ENCODE measurements around the gene HADHB.
"Not testable (repeated sequence)": the region's sequence is repeated elsewhere in the genome, so short reads cannot be mapped to it uniquely, and the experiment has no call there.

HADHB gene

GRCh38 chr2:26298286-26298637, 53.5 kb downstream of the HADHB start:
- DNase-seq (ENCODE audit: low spot score) = no peak

DNA sequence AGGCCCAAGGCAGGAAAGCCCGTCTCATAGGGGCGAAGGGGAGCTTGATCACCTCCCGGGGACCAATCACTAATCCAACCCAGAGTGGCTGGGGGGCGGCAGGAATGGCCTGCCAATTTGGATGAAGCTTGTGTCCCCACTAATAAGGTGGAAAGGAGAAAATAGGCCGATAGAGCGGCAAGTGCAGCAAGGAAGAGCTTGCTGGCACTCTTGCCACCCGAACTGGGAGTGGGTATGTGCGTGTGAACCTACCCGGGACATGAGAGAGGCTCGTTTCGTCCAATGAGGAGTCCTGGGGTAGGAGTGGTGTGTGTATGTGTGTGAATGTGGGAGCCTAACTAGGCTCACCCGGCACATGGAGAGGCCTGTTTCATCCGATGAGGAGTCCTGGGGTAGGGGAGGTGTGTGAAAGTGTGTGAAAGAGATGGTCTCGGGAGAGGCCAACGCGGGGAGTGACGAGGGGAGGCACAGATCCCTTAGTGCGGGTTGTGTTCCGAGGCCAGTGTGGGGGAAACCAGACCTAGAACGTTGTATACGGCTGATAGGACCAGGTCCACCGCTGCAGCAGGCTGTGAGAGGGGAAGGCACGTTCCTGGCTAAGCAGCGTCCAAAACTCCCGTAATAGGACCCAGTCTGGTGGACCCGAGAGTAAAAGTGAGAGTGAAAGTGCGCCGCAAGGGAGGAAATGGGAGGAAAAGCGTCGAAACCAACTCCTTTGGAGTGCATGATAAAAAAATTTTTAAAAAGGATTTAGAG, 54.1 kb downstream of the HADHB start:
- DNase-seq (ENCODE audit: low spot score) = peak; percentile 19

- peak; percentile 25 for DNase-seq (ENCODE audit: low spot score)
Measured at GRCh38 chr2:26299471-26300101, 54.8 kb downstream of the HADHB start.

DNA sequence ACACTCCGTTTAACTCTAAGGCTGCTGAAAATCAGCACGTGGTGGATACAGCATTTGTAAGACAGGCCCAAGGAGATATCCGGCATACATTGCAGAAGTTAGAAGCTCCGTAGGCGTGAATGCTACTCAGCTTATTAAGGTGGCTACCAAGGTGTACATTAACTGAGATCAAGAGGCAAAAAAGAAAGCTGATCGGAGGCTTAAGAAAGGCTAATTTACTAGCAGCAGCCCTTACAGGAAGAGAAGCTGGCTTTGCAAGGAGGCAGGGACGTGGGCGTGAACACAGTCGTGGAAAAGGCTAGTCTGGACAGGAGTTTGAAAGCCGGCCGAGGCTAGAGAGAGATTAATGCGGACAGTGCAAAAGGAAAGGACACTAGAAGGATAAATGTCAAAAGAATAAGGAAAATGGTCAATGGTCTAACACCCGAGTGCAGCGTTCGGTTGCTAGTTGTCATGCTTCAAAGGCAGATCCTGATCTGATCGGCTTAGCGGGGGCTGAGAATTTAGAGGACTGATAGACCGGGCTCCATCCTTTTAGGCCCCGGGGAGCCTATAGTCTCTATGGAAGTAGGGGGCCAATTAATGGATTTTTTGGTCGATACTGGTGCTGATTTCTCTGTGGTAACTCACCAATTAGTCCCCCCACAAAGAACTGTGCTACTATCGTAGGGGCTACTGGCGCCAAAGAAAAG, 55.6 kb downstream of the HADHB start:
- DNase-seq (ENCODE audit: low spot score) = peak; percentile 5

GRCh38 chr2:26302846-26303245, 58.1 kb downstream of the HADHB start:
- DNase-seq (ENCODE audit: low spot score) = no peak

DNA sequence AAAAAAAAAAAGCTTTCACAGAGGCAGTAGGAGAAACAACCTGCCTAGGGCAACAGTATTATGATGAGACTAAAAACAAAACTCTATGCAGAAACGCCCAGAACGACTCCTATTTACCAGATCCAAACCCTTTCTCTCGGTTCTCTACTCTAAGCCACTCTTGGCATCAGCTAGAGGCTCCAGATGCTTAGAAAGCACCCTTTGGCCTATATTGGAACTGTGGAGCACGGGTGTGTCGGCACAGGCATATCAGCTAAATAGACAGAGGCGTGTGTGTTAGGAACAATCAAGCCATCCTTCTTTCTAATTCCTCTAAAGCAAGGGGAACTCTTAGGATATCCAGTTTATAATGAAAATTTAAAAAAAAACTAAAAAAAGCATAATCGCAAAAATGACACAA, 60.4 kb downstream of the HADHB start:
- DNase-seq (ENCODE audit: low spot score) = not testable (repeated sequence)

DNA sequence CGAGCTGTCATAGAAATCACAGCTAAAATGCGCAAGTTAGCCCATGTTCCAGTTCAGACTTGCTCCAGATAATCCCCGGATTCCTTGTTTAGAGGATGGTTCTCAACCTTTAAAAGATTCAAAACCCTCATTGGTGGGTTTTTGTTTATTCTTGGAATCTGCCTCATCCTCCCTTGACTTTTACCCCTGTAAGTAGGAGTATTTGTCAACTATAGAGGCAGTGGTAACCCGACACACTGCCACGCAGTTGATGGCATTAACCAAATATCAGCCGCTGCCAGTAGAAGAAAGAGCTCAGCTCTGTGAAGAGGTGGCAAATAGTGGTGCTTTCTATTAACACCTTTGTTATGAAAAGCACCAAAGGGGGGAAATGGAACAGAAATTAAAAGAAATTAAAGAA, 60.8 kb downstream of the HADHB start:
- no peak for DNase-seq (ENCODE audit: low spot score)

- no peak for DNase-seq (ENCODE audit: low spot score)
Measured at GRCh38 chr2:26309921-26310320, 65.2 kb downstream of the HADHB start.

DNA sequence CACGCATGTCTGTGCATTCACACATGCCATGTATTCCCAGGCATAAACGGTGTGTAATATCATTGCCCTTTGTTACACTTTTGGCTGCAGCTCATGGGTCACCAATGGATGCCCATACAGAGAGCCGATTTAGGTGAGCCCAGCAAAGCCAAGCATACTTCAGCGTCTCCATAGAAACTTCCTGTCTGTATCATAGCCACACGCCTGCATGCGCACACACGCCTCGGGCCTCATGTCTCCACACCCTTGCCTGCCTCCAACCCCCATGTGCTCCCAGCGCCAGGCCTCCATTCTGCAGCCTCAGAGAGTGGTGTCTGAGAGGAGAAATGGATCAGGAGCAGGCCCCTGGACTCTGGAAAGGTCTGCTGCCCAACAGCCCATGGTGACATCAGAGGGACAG, 67.7 kb downstream of the HADHB start:
- DNase-seq (ENCODE audit: low spot score) = no peak

DNA sequence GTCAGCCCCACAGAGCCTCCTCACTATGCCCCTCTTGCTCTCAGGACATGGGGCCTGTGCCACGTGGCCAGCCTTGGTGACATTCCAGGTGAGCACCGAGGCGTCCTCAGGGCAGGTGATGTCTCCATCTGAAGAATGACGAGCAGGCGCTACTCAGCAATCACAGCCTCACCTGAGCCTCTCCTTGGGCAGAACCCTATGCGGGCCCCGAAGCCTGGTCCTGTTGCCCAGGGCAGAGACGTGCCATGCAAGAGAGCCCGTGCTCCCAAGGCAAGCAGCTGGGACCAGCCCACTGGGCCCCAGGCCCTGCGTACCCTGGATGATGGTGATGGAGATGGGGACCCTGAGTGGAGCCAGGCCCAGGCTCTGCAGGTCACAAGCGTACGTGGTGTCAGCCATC, 68.7 kb downstream of the HADHB start:
- no peak for DNase-seq (ENCODE audit: low spot score)

GRCh38 chr2:26314243-26314642, 69.5 kb downstream of the HADHB start:
- DNase-seq (ENCODE audit: low spot score) = no peak

GRCh38 chr2:26316041-26316440, 71.3 kb downstream of the HADHB start:
- DNase-seq (ENCODE audit: low spot score) = no peak

DNA sequence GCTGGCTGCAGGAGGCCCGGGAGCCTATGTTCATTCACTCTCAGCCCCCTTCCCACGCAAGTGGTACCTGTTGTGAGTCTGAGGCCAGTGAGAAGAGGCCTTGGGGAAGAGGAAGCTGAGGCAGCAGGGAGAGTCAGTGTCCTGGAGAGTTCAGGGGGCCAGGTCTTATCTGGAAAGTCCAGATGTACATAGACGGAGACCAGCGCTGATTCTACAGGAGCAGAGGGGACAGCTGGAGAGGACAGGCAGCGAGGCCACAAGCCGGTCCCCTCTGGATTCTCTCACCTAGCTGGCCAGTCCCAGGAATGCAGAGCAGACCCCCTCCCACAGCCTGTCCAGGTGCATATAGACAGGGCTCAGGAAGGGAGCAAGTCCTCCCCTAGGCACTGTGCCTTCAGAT, 72.1 kb downstream of the HADHB start:
- DNase-seq (ENCODE audit: low spot score) = no peak

GRCh38 chr2:26317377-26318105, 72.8 kb downstream of the HADHB start:
- no peak for DNase-seq (ENCODE audit: low spot score)

DNA sequence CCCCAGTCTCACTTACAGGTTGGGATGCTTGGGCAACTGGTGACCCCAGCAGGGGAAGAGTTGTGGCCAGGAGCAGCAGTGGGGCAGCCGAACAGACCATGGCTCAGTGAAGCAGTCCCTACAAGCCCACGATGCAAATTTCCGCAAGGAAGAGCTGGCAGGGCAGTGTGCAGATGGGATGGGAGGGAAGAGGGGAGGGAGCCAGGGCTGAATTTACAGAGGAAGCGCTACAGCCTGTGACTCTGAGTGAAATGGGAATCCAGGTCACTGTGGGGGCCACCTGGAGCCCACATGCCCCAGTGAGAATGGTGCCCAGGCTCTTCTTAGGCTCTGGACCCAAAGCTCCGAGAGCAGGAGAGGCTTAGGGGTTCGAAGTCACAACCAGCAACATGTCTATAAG, 74.2 kb downstream of the HADHB start:
- DNase-seq (ENCODE audit: low spot score) = no peak

DNA sequence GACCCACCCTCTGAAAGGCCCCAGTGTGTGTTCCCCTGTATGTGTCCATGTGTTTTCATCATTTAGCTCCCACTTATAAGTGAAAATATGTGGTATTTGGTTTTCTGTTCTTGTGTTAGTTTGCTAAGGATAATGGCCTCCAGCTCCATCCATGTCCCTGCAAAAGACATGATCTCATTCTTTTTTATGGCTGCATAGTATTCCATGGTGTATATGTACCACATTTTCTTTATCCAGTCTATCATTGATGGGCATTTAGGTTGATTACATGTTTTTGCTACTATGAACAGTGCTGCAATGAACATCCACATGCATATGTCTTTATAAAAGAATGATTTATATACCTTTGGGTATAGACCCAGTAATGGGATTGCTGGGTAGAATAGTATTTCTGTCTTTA, 79.7 kb downstream of the HADHB start:
- not testable (repeated sequence) for DNase-seq (ENCODE audit: low spot score)

- DNase-seq (ENCODE audit: low spot score) = no peak
Measured at GRCh38 chr2:26324903-26325302, 80.2 kb downstream of the HADHB start.

DNA sequence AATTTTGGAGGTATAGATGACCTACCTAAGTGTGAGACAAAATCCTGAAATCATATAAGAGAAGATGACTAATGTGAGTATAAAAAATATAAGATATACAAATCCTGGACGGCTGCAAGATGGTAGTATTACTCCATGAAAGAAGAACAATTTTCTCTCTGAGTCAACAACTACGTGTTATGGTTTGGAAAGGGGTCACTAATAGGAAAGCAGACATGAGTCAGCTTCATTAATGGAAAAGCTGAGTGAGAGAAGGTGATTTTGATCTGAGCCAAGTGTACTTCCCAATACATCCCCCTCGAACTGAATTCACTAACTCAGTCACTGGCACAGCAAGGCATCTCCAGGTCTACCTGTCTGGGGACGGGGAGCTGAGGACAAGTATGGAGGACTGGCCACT, 81.1 kb downstream of the HADHB start:
- DNase-seq (ENCODE audit: low spot score) = no peak

DNA sequence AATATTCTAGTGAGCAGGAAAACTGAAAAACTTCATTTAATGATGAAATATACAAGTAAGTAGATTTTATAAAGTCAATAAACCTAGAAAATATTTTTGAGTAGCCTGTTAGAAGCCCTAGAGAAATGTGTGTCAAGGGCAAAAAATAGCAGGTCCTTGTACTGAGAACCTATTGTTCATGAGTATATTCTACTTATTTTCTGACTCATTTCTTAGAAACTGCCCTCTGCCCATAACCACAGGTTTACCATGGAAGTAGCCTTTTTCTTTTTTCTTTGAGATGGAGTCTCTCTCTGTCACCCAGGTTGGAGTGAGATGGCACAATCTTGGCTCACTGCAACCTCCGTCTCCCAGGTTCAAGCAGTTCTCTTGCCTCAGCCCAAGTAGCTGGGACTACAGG, 81.8 kb downstream of the HADHB start:
- no peak for DNase-seq (ENCODE audit: low spot score)

DNA sequence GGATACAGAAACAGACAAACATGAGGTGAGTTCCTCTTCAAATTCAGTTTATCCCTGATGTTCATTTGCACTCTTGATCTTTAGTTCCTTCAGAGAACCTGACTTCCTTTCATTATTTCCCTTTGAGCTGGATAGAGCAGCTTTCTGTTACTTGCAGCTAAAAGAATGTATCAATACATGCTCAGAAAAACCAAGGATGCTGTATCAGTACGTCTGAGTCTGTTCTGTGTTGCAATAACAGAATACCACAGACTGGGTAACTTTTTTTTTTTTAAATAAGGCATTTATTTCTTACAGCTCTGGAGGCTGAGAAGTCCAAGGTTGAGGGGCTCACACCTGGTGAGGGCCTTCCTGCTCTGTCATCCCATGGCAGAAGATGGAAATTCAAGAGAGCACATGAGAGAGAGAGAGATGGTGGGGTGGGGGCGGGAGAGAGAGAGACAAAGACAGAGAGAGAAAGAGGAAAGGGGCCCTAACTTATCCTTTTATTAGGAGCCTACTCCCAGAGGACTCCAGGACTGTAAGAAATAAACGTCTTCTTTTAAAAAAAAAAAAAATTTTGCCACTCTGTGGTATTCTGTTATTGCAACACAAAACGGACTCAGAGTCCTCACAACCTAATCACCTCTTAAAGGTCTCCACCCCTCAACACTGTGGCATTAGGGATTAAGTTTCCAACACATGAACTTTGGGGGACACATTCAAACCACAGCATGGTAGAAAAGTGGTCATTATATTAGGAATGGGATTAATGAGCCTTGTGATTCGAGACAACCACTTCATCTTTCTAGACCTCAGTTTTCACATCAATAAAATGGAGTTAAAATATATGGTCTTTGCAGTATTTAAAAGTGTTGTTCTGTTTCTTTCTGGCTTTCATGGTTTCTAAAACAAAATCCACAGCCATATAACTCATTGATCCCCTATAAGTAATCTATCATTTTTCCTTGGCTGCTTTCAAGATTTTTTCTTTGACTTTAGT, 82.8 kb downstream of the HADHB start:
- no peak for DNase-seq (ENCODE audit: low spot score)

- not testable (repeated sequence) for DNase-seq (ENCODE audit: low spot score)
Measured at GRCh38 chr2:26329083-26329482, 84.3 kb downstream of the HADHB start.

All from CD4-positive, alpha-beta T cell treated with Interleukin-15 for 4 hours (primary cell).